Measurements from ENCODE around the gene TSC22D2. TPM values are rescaled to one million over a fixed set of nuclear protein-coding genes. Genes with fewer than 3 reads are reported as not detected.

TSC22D2 gene
- total and polyA plus RNA-seq, 10 of the 15 experiments (the other 5 are each of a cell fraction or from before 2014, with no cell fraction given), result 7.4 to 19.4 (median 10.9) TPM

DNA sequence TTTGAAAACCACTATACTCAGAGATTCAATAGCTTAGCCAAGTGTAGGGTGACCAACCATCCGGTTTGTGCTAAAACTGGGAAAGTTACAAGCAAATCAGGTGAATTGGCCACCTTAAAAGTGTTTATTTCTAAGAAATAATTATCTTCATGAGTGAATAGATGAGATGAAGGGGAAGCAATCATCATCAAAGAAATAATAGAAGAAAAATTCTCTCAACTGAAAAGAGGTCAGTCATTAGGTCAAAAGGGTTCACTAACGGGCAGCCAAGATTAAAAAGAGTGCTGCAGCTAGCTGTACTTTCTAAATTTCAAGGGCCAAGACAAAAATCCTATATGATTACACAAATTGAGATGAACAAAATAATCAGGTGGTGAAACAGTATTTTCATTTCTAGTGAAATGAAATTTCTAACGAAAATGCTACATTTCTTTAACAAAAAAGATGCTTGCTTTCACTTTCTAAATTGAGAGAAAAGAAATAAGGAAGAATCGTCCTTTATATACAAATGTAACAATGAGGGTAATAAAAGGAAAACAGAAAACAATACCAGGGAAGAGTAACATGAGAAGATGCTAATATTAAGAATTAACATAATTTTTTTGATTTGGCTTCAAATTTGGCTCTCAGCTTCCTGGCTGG lies 34.7 kb upstream of the TSC22D2 start:
- 64% methylated on average over 4 of the region's 4 CpGs for WGBS (ENCODE audit: insufficient coverage, insufficient replicate concordance, low lambda C conversion rate, missing lambda C conversion rate)
- ChIA-PET SMC1A (ENCODE audit: uncharacterized antibody, unreplicated experiment) (interaction anchor here (0.9 to 2.3 kb wide), 16 partner anchors 9 to 143 kb away, joined by 3 to 11 read pairs (median 4); partner anchors contain the start of gene TSC22D2), CTCF (interaction anchor here (1.3 to 2.3 kb wide), 3 partner anchors 11 to 35 kb away, joined by 3 to 13 read pairs (median 8); partner anchors contain the start of gene TSC22D2), RAD21 (ENCODE audit: unreplicated experiment) (interaction anchor here (0.8 to 1.8 kb wide), 5 partner anchors 12 to 39 kb away, joined by 3 to 9 read pairs (median 6); partner anchors contain the start of gene TSC22D2), POLR2A (interaction anchor here (0.5 to 4.6 kb wide), 4 partner anchors 12 to 57 kb away, joined by 4 to 18 read pairs (median 6); partner anchors contain the start of gene TSC22D2)
- peak overlapping the region; percentile 68 for H2AFZ ChIP-seq (ENCODE audit: control insufficient read depth, low read depth, low read length)
- intact Hi-C loops (cut with micrococcal nuclease; ENCODE audit: unreplicated experiment), result loop anchor here (5.0 kb wide), 1 partner anchor 34 kb away; the partner anchor contains the start of gene TSC22D2
- peak overlapping the region; percentile 21; the same call in 1 of the 2 replicates for H3K4me3 ChIP-seq
- peak overlapping the region; percentile 38 for H3K27ac ChIP-seq (ENCODE audit: control insufficient read depth, insufficient read depth)
- DNase-seq (ENCODE audit: low read depth, low spot score) (no peak), ATAC-seq (0 out of 3 replicates have a peak, but pooled peaks have one; percentile 9), FAIRE-seq (no peak)
- H3K4me2 ChIP-seq (ENCODE audit: control insufficient read depth, insufficient read depth), result peak overlapping the region; percentile 21
- in situ Hi-C loops (cut with MboI), result no loop called here
- no peaks in the 10 kb centered on the region for H3K9me3 ChIP-seq (replicated peaks; ENCODE audit: control insufficient read depth, insufficient read depth, low read length)
- H4K20me1 ChIP-seq (ENCODE audit: control insufficient read depth, insufficient read depth), result no peaks in the 10 kb centered on the region
- BruUV-seq (replicated peaks), result no TSS peak
- no peaks in the 10 kb centered on the region for H3K27me3 ChIP-seq (replicated peaks in 1 of 2; ENCODE audit: control insufficient read depth in 2 of 2, insufficient read depth in 2 of 2, low read length in 1 of 2)
- TF ChIP-seq IKZF2 (IDR thresholded peaks at IDR 0.05) (no peak), NR2F1 (conservative IDR thresholded peaks at IDR 0.05) (peak; percentile 75), BCLAF1 (IDR thresholded peaks at IDR 0.05) (no peak)
- no peak overlapping the region for H3K9ac ChIP-seq (ENCODE audit: control insufficient read depth, insufficient read depth, low read length)
- no peaks in the 10 kb centered on the region for H3K36me3 ChIP-seq (ENCODE audit: control insufficient read depth in 2 of 2, insufficient read depth in 2 of 2, low read length in 1 of 2)
- no peaks in the 10 kb centered on the region for H3K79me2 ChIP-seq (ENCODE audit: control insufficient read depth, insufficient read depth, low read length)
- 0 out of 2 replicates have a peak, but pooled peaks cover 2% of the 10 kb centered on the region for H3K4me1 ChIP-seq (ENCODE audit: control insufficient read depth, insufficient read depth, low read length)

Measured in GM12878 (cell line).